Mesenchymal stem cell (in vitro differentiated cells and primary cell): ENCODE results near the gene PAFAH1B2.

ENCODE experiments used
- DNase-seq: peaks from one replicate; pipeline ENCODE4 v3.0.0-alpha.2; 2013
- H2AFZ ChIP-seq: one replicate; pipeline ENCODE4 v1.6.1; 2013; ENCODE audit warnings: low read depth, mild to moderate bottlenecking, control low read depth, inconsistent platforms, low read length, moderate library complexity
- H2AK5ac ChIP-seq: 2 replicates; pipeline ENCODE4 v1.6.1; 2013; ENCODE audit warnings: low read length, moderate library complexity, mild to moderate bottlenecking, inconsistent platforms; ENCODE audit not compliant: severe bottlenecking
- H2BK120ac ChIP-seq: one replicate; pipeline ENCODE4 v1.6.1; 2013; ENCODE audit warnings: low read depth, mild to moderate bottlenecking, inconsistent platforms, low read length, moderate library complexity
- H2BK12ac ChIP-seq, 2 experiments: one replicate each; pipeline ENCODE4 v1.6.1; 2013; ENCODE audit warnings: inconsistent platforms in 2 of 2, low read length in 2 of 2, mild to moderate bottlenecking in 2 of 2, moderate library complexity in 2 of 2, control low read depth in 1 of 2
- H2BK15ac ChIP-seq: one replicate; pipeline ENCODE4 v1.6.1; 2013; ENCODE audit warnings: mild to moderate bottlenecking, low read depth, inconsistent platforms; ENCODE audit not compliant: poor library complexity, severe bottlenecking
- H2BK5ac ChIP-seq: 2 replicates; pipeline ENCODE4 v1.6.1; 2013; ENCODE audit warnings: low read depth, mild to moderate bottlenecking, low read length, control low read depth, inconsistent platforms; ENCODE audit not compliant: poor library complexity, severe bottlenecking
- H3K14ac ChIP-seq, 2 experiments: one replicate each; pipeline ENCODE4 v1.6.1; 2013; ENCODE audit warnings: inconsistent platforms in 2 of 2, low read length in 2 of 2, control low read depth in 1 of 2, mild to moderate bottlenecking in 1 of 2, moderate library complexity in 1 of 2
- H3K18ac ChIP-seq, 2 experiments: one replicate each; pipeline ENCODE4 v1.6.1; 2013; ENCODE audit warnings: inconsistent platforms in 2 of 2, low read length in 2 of 2, control low read depth in 1 of 2, low read depth in 1 of 2, mild to moderate bottlenecking in 1 of 2
- H3K23ac ChIP-seq, 2 experiments: one replicate each; pipeline ENCODE4 v1.6.1; 2013; ENCODE audit warnings: inconsistent platforms in 2 of 2, low read length in 2 of 2, mild to moderate bottlenecking in 2 of 2, moderate library complexity in 2 of 2, control low read depth in 1 of 2
- H3K27ac ChIP-seq: 2 replicates; pipeline ENCODE4 v1.5.1; 2013; ENCODE audit warnings: mild to moderate bottlenecking, moderate library complexity, low read length, control low read depth, inconsistent platforms; ENCODE audit not compliant: poor library complexity, severe bottlenecking
- H3K27me3 ChIP-seq, 2 experiments: 2 replicates each; pipeline versions ENCODE4 v1.6.1 to v1.7.0; 2013; ENCODE audit warnings: low read length in 2 of 2, mild to moderate bottlenecking in 2 of 2, moderate library complexity in 2 of 2, control low read depth in 1 of 2, inconsistent platforms in 1 of 2; ENCODE audit not compliant: control insufficient read depth in 1 of 2, insufficient read depth in 1 of 2
- H3K36me3 ChIP-seq, 2 experiments: 2 replicates each; pipeline versions ENCODE4 v1.6.1 to v1.7.0; 2013; ENCODE audit warnings: low read length in 2 of 2, control low read depth in 1 of 2, inconsistent platforms in 1 of 2, low read depth in 1 of 2, mild to moderate bottlenecking in 1 of 2; ENCODE audit not compliant: insufficient read depth in 2 of 2, control insufficient read depth in 1 of 2
- H3K4ac ChIP-seq, 2 experiments: one replicate each; pipeline ENCODE4 v1.6.1; 2013; ENCODE audit warnings: inconsistent platforms in 2 of 2, low read length in 2 of 2, mild to moderate bottlenecking in 2 of 2, moderate library complexity in 2 of 2, control low read depth in 1 of 2, low read depth in 1 of 2
- H3K4me1 ChIP-seq: 2 replicates; pipeline ENCODE4 v1.6.1; 2013; ENCODE audit warnings: low read depth, low read length, control low read depth; ENCODE audit not compliant: control insufficient read depth, insufficient read depth
- H3K4me2 ChIP-seq: 2 replicates; pipeline ENCODE4 v1.6.1; 2013; ENCODE audit warnings: low read length, mild to moderate bottlenecking, inconsistent platforms; ENCODE audit not compliant: poor library complexity, severe bottlenecking
- H3K4me3 ChIP-seq, 2 experiments: 2 replicates each; pipeline versions ENCODE4 v1.5.1 to v1.7.0; 2013; ENCODE audit warnings: low read length in 2 of 2, mild to moderate bottlenecking in 2 of 2, control low read depth in 1 of 2, low read depth in 1 of 2; ENCODE audit not compliant: insufficient read depth in 1 of 2
- H3K79me1 ChIP-seq: replicated peaks from 2 replicates; pipeline ENCODE4 v1.6.1; 2013; ENCODE audit warnings: mild to moderate bottlenecking, control low read depth, low read length, inconsistent platforms; ENCODE audit not compliant: poor library complexity, severe bottlenecking
- H3K9ac ChIP-seq: 2 replicates; pipeline ENCODE4 v1.7.0; 2013; ENCODE audit warnings: mild to moderate bottlenecking, low read length, moderate library complexity
- H3K9me3 ChIP-seq: 2 replicates; pipeline ENCODE4 v1.7.0; 2013; ENCODE audit warnings: mild to moderate bottlenecking, low read length; ENCODE audit not compliant: control insufficient read depth
- H4K8ac ChIP-seq: one replicate; pipeline ENCODE4 v1.6.1; 2013; ENCODE audit warnings: inconsistent platforms, mild to moderate bottlenecking, low read length, moderate library complexity
- H4K91ac ChIP-seq: one replicate; pipeline ENCODE4 v1.6.1; 2013; ENCODE audit warnings: mild to moderate bottlenecking, low read length, inconsistent platforms
- WGBS: methylation state at CpG from one replicate; pipeline ENCODE4 v1.1.7; 2013; ENCODE audit warnings: mixed read lengths; 5-methylcytosine and 5-hydroxymethylcytosine counted together

The PAFAH1B2 gene

DNA sequence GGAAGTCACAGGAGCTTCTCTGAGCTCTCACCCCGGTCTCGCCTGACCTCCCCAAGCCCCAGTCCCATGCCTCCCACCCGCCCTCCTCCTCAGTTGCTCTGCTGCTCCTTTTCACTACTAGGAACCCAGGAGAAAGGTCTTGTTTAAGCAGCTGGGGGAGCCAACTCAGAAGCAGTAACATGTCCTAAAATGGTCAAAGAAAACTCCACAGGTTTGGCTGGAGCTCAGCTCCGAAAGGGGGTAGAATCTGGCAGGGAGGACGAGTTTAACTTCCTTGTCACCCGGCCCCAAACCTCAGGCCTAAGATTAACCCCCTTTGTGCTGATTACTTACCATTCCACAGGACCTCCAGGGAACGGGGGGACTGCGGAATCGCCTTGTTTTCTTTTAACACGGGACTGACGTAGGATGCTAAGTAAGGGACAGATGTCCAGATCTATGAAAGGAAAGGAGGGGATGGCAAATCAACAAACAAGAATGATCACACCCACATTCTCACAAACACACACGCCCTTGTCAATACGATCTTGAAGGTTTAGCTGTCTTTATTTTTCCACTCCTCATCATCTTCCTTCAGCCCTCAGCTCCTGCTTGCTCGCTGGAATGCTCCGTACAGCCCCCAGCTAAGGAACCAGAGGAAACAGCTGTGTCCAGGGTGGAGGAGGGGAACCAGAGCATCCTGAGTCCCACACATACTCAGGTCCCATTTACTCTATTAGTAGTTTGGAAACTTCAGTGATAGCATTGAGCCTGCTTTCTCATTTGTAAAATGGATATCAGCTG lies 74.2 kb downstream of the PAFAH1B2 start:
- H4K91ac ChIP-seq: no peak overlapping the region
- H3K79me1 ChIP-seq: peaks cover 5% of the 10 kb centered on the region
- H3K9me3 ChIP-seq: no peaks in the 10 kb centered on the region
- peaks cover 8% of the 10 kb centered on the region for H3K4me1 ChIP-seq
- WGBS: 90% methylated on average over 6 of the region's 15 CpGs
- no peak overlapping the region for H3K23ac ChIP-seq
- H3K4me3 ChIP-seq: no peak overlapping the region
- H3K27ac ChIP-seq: no peak overlapping the region
- H3K14ac ChIP-seq: no peak overlapping the region
- H2BK5ac ChIP-seq: no peak overlapping the region
- no peak overlapping the region for H2AFZ ChIP-seq
- no peaks in the 10 kb centered on the region for H3K27me3 ChIP-seq
- no peak overlapping the region for H2AK5ac ChIP-seq
- no peak overlapping the region for H2BK15ac ChIP-seq
- no peak overlapping the region for H3K4me2 ChIP-seq
- peaks cover 53 to 68% of the 10 kb centered on the region in 2 experiments for H3K36me3 ChIP-seq
- H2BK12ac ChIP-seq: no peak overlapping the region
- no peak overlapping the region for H4K8ac ChIP-seq
- H3K18ac ChIP-seq: no peak overlapping the region
- no peak for DNase-seq
- H2BK120ac ChIP-seq: no peak overlapping the region
- H3K4ac ChIP-seq: no peak overlapping the region
- peak overlapping the region; percentile 62 for H3K9ac ChIP-seq

DNA sequence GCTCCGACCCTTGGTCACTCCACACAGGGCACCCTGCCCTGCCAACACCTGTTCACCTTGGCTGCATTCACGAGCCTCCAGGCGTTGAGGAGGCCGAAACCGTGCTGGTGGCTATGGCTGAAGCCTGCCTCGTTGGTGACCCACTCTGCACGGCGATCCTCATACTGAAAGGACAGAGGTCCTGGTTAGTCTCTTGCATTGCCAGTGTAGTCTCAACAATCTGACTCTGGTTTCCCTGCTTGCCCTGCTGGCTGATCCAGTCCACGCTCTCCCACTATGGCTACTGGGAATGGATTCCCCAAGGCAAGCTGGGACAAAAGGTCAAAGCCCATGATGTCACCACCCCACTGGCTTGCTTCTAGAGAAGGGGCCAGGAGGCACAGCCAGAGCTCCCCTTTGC lies 74.9 kb downstream of the PAFAH1B2 start:
- no peaks in the 10 kb centered on the region for H3K27me3 ChIP-seq
- no peak overlapping the region for H3K4me2 ChIP-seq
- no peak overlapping the region for H3K9ac ChIP-seq
- H3K79me1 ChIP-seq: peaks cover 5% of the 10 kb centered on the region
- no peak overlapping the region for H3K14ac ChIP-seq
- H3K9me3 ChIP-seq: no peaks in the 10 kb centered on the region
- no peak overlapping the region for H2AFZ ChIP-seq
- H3K23ac ChIP-seq: peak overlapping the region in 1 of 2 experiments; percentile 15
- H2AK5ac ChIP-seq: no peak overlapping the region
- H4K91ac ChIP-seq: no peak overlapping the region
- peaks cover 59 to 71% of the 10 kb centered on the region in 2 experiments for H3K36me3 ChIP-seq
- H3K4me3 ChIP-seq: no peak overlapping the region
- no peak overlapping the region for H3K18ac ChIP-seq
- H3K27ac ChIP-seq: no peak overlapping the region
- H2BK120ac ChIP-seq: no peak overlapping the region
- no peak for DNase-seq
- H3K4me1 ChIP-seq: peaks cover 8% of the 10 kb centered on the region
- no peak overlapping the region for H2BK15ac ChIP-seq
- H2BK12ac ChIP-seq: no peak overlapping the region
- no peak overlapping the region for H3K4ac ChIP-seq
- 98% methylated on average over 9 of the region's 9 CpGs for WGBS
- H4K8ac ChIP-seq: no peak overlapping the region
- no peak overlapping the region for H2BK5ac ChIP-seq

DNA sequence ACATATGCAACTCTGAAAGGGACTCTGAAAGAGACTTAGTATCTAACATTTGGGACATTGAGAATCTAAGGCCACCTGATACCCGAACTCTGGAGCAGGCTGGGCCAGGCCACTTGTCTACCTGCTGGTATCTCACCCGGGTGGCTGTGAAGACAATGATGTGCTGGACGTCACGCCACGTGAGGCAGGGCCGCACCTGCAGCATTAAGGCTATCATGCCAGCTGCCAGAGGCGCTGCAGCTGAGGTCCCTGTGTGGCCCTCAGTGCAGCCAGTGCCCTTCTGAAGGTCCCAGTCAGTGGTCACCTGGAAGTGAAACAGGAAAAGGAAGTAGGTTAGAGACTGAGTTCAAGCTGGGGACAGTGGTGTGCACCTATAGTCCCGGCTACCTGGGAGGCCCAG lies 75.4 kb downstream of the PAFAH1B2 start:
- H3K4ac ChIP-seq: no peak overlapping the region
- H2BK15ac ChIP-seq: no peak overlapping the region
- peaks cover 62 to 71% of the 10 kb centered on the region in 2 experiments for H3K36me3 ChIP-seq
- H2AK5ac ChIP-seq: no peak overlapping the region
- H3K9ac ChIP-seq: no peak overlapping the region
- H3K18ac ChIP-seq: no peak overlapping the region
- no peak overlapping the region for H3K27ac ChIP-seq
- no peak overlapping the region for H2BK5ac ChIP-seq
- no peaks in the 10 kb centered on the region for H3K9me3 ChIP-seq
- H3K27me3 ChIP-seq: no peaks in the 10 kb centered on the region
- no peak overlapping the region for H3K23ac ChIP-seq
- H3K79me1 ChIP-seq: peaks cover 5% of the 10 kb centered on the region
- H3K4me2 ChIP-seq: no peak overlapping the region
- DNase-seq: no peak
- H2AFZ ChIP-seq: no peak overlapping the region
- no peak overlapping the region for H2BK120ac ChIP-seq
- no peak overlapping the region for H4K91ac ChIP-seq
- no peak overlapping the region for H3K14ac ChIP-seq
- H3K4me1 ChIP-seq: peaks cover 8% of the 10 kb centered on the region
- no peak overlapping the region for H4K8ac ChIP-seq
- no peak overlapping the region for H2BK12ac ChIP-seq
- 94% methylated on average over 8 of the region's 8 CpGs for WGBS
- no peak overlapping the region for H3K4me3 ChIP-seq

DNA sequence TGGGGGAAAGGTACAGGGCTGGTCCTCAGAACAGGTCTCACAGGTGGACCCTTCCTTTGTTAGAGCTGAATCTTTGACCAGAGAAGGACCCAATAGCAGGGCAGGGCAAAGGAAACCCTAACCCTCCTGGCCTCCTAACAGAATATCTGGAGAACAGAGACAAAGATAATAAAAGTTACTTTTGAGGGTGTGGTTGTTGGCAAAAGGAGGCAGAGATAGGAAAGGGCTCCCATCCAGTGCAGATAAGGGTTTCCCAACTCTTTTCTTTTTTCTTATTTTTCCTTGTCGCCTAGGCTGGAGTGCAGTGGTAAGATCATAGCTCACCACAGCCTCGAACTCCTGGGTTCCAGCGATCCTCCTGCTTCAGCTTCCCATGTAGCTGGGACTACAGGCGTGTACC lies 75.9 kb downstream of the PAFAH1B2 start:
- no peaks in the 10 kb centered on the region for H3K9me3 ChIP-seq
- H2BK120ac ChIP-seq: no peak overlapping the region
- H2BK5ac ChIP-seq: no peak overlapping the region
- H3K4me1 ChIP-seq: peaks cover 8% of the 10 kb centered on the region
- no peak overlapping the region for H3K14ac ChIP-seq
- no peak overlapping the region for H3K18ac ChIP-seq
- no peak overlapping the region for H2BK15ac ChIP-seq
- no peak overlapping the region for H4K8ac ChIP-seq
- peaks cover 5% of the 10 kb centered on the region for H3K79me1 ChIP-seq
- H2AFZ ChIP-seq: no peak overlapping the region
- no peak for DNase-seq
- no peak overlapping the region for H3K4ac ChIP-seq
- H3K36me3 ChIP-seq: peaks cover 62 to 70% of the 10 kb centered on the region in 2 experiments
- H3K9ac ChIP-seq: peak overlapping the region; percentile 16
- no peak overlapping the region for H2AK5ac ChIP-seq
- 98% methylated on average over 4 of the region's 4 CpGs for WGBS
- no peak overlapping the region for H4K91ac ChIP-seq
- no peak overlapping the region for H3K23ac ChIP-seq
- no peaks in the 10 kb centered on the region for H3K27me3 ChIP-seq
- no peak overlapping the region for H3K4me2 ChIP-seq
- no peak overlapping the region for H3K4me3 ChIP-seq
- H2BK12ac ChIP-seq: no peak overlapping the region
- no peak overlapping the region for H3K27ac ChIP-seq
